Stimulated activated CD4-positive, alpha-beta T cell treated with anti-CD3 and anti-CD28 coated beads, Interleukin-12 subunit alpha, Interleukin-12 subunit beta, amount 100 ng/mL, for 24 hours (primary cell): ENCODE data around the gene KDM8.

ENCODE experiments used
- DNase-seq, 2 experiments: peaks; one replicate each; pipeline ENCODE4 v3.0.0-alpha.2; 2020; ENCODE audit warnings: low read depth in 2 of 2

KDM8 gene

GRCh38 chr16:27269300-27270150, 66.2 kb downstream of the KDM8 start:
- DNase-seq: no peak

- no peak for DNase-seq
Measured at GRCh38 chr16:27270349-27270748, 67.0 kb downstream of the KDM8 start.
